Loucy (cell line): ENCODE measurements around the gene C10orf62.

Source experiments
- CTCF ChIP-seq: fragments of 200-600 bp; sonication (generic); conservative IDR thresholded peaks from 2 replicates; pipeline ENCODE4 v1.5.1; 2014; ENCODE audit warnings: mild to moderate bottlenecking, antibody characterized with exemption, low read length
- EZH2phosphoT487 ChIP-seq: fragments of 200-600 bp; IDR thresholded peaks from 2 replicates; pipeline ENCODE4 v1.6.1; 2018; ENCODE audit warnings: antibody characterized with exemption, mild to moderate bottlenecking, moderate library complexity, borderline replicate concordance

- TF ChIP-seq CTCF, result no peak
- no peak for TF ChIP-seq EZH2phosphoT487
These were observed 11.1 kb downstream of the C10orf62 start for GRCh38 chr10:97600616-97601015.
